ENCODE data around the gene SF3A2.

DNA sequence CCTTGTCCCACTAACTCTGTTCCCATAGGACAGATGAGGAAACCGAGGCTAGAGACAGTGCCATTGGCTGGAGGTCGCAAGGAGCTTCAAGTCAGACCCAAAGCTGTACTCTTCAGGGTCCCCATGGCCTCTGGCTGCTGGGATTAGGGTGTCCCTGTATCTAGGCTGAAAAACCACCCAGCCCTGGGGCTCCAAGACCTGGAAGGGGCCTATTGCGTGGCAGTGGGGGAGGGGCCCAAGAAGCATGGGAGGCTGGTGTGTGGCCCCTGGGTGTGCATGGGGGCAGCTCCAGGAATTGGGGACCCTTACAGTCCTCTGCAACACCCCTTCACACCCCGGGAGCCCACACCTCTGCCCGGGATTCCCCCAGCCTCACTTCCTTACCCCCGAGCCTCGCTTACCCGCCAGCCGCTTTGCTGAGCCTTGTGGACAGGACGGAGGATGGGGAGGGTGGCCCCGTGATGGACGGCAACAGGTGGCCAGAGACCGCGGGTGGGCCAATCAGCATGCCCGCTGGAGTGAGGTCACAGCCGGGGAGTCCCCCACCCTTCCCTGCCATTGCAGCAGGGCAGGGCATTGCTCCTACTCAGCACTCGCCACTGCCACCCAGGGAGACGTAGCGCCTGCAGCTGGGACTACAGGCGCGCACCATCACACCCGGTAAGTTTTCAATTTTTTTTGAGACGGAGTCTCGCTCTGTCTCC is 19.5 kb downstream of the SF3A2 start, which contains the start of gene JSRP1:
- no peak for TF ChIP-seq YY1 (IDR thresholded peaks at IDR 0.05; ENCODE audit: low read depth)
- TF ChIP-seq EGR1 (IDR thresholded peaks at IDR 0.05): no peak
- no peak for TF ChIP-seq TEAD4 (IDR thresholded peaks at IDR 0.05)
- peak; percentile 13; the same call in 1 of the 2 replicates for TF ChIP-seq USF1 (IDR thresholded peaks at IDR 0.05)
- no peak for TF ChIP-seq MAX (IDR thresholded peaks at IDR 0.05)

All from Ishikawa (cell line).